Lower leg skin (tissue), 4 donors: ENCODE results near the gene SKIDA1. TPM values are rescaled to one million over a fixed set of nuclear protein-coding genes. Genes with fewer than 3 reads are reported as not detected.

Experiments
- DNase-seq, 2 donors: peaks; one replicate each; pipeline ENCODE4 v3.0.0-alpha.2; 2019; ENCODE audit warnings: low spot score in 2 of 2
- H3K4me3 ChIP-seq: fragments of 200-600 bp; sonication (generic); 2 replicates; pipeline ENCODE4 v1.5.1; 2017; ENCODE audit warnings: mild to moderate bottlenecking, low read depth; ENCODE audit not compliant: poor library complexity, severe bottlenecking
- CTCF ChIP-seq, 3 donors: fragments of 450-650 bp; IDR thresholded peaks; one replicate each; pipeline ENCODE4 v1.5.1; 2016; ENCODE audit warnings: antibody characterized with exemption in 3 of 3, mild to moderate bottlenecking in 3 of 3, moderate library complexity in 2 of 3
- POLR2A ChIP-seq, 2 donors: fragments of 450-650 bp; IDR thresholded peaks; one replicate each; pipeline ENCODE4 v1.6.1; 2016 to 2017; ENCODE audit warnings: antibody characterized with exemption in 2 of 2, mild to moderate bottlenecking in 1 of 2, moderate library complexity in 1 of 2
- WGBS, 2 donors: methylation state at CpG; one replicate each; pipeline ENCODE4 v1.1.5; 2018; 5-methylcytosine and 5-hydroxymethylcytosine counted together
- intact Hi-C: fragments of 100-400 bp; cut with DNase I; formaldehyde crosslinking; loops from one replicate; pipeline ENCODE4 v1.15.0; 2023; ENCODE audit warnings: low total_unique reads
- total RNA-seq, 4 donors: library from RNA; depleted of rRNA; stranded (reverse); fragments of >200 nt; gene quantifications; one replicate each; pipeline ENCODE4 v1.1.0, GENCODE V29; 2016

The SKIDA1 gene
- total RNA-seq, 4 donors from 2014 or later = 0.38 to 1.4 (median 0.96) TPM

DNA sequence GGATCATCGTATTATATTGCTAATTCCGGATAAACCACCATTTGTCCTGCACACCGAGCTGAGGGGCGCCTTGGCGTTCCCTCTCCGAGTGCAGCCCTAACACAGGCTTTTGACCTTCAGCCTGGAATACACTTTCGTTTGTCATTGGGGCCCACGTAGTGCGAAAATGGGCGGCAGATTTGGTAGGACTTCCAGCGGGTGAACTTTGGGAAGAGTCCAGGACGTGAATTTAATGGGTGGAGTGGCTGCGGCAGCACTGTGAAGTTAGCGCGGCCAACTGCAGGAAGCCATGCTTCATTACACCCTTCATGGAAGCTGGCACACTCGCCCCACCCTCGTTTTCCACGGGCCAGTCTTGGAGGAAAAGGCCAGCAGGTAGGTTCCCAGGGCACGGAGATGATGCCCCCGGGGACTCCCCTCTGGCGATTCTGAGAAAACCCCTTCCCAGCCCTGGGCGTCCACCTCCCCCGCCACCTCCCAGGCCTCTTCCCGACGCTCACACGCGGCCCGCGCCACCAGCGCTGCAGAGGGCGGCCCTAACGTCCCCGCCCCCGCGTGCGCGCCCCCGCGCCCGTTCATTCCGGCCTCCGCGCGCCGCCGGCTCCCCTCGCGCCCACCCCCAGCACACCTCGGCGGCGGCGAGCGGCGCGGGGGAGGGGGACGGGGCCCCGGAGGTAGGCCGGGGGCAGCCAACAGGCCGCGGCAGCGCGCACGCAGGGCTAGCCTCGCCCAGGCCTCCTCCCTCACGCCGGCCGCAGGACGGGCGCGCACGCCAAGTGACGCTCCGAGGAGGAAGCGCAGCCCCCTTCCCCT lies 8.2 kb upstream of the SKIDA1 start, which contains the start of gene MLLT10:
Gene MLLT10, plus strand, starts transcription at position 766 of the 813 bp plus-strand sequence. CDS start 413 bp downstream, outside the sequence.
- WGBS, 2 donors = 0% methylated on average over 23 to 35 of the region's 74 CpGs
- peak; percentile 89 to 98 for DNase-seq
- intact Hi-C loops = no loop called here
- TF ChIP-seq CTCF (IDR thresholded peaks at IDR 0.05) (peak in 1 of 3 donors; percentile 17), POLR2A (IDR thresholded peaks at IDR 0.05) (peak in 1 of 2 donors; percentile 45)
- peak within 1 kb of the TSS; percentile 56 for H3K4me3 ChIP-seq

GRCh38 chr10:21532694-21533466 lies 7.4 kb upstream of the SKIDA1 start:
- WGBS, 2 donors = 17% methylated on average over 10 of the region's 10 CpGs
- DNase-seq = no peak
- TF ChIP-seq POLR2A (IDR thresholded peaks at IDR 0.05) (no peak), CTCF (IDR thresholded peaks at IDR 0.05) (no peak)
- peak overlapping the region; percentile 56 for H3K4me3 ChIP-seq
- intact Hi-C loops = no loop called here

DNA sequence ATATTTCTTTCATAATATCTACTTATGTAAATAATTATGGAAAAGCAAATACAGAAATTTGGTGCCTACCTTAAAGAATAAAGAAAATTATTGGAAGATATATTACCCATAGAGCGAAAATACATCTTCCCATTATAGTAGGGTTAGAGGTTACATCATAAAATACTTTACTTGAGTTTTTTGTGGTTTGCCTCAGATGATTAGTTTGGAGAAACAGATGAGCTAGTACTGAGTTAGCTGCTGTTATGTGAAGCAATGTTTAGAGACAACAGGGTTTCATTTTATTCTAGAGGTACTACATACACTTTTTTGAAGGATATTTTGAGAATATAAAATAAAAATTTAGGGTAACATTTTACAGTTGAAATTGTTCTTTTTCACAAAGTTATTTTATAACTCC lies 5.7 kb upstream of the SKIDA1 start:
- no peak overlapping the region for H3K4me3 ChIP-seq
- TF ChIP-seq POLR2A (IDR thresholded peaks at IDR 0.05) (no peak), CTCF (IDR thresholded peaks at IDR 0.05) (no peak)
- DNase-seq = no peak
- WGBS, 2 donors = 47 to 50% methylated on average over 1 of the region's 1 CpG
- intact Hi-C loops = no loop called here

DNA sequence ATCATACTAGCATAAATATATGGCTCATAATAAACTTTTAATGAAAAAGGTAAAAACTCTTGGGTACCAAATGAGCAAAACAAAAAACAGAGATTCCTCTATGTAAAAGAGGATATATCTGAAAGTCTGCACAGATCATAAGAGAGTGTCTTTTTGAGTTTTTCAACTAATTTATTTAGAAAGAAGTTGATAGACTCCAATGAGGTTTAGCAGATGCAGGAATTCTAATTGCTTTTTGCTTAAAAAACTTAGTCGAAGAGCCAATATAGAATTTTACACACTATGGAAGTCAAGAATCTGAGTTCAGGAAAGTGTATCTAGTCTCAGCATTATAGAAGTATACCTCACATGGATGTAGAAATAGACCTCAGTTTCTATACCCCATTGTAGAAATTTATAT lies 5.2 kb upstream of the SKIDA1 start:
- no peak for DNase-seq
- TF ChIP-seq CTCF (IDR thresholded peaks at IDR 0.05) (no peak), POLR2A (IDR thresholded peaks at IDR 0.05) (no peak)
- 89 to 94% methylated on average over 1 of the region's 1 CpG for WGBS, 2 donors
- intact Hi-C loops = no loop called here
- H3K4me3 ChIP-seq = no peak overlapping the region

- WGBS, 2 donors = 84 to 88% methylated on average over 1 of the region's 1 CpG
- TF ChIP-seq CTCF (IDR thresholded peaks at IDR 0.05) = no peak
- no peak for TF ChIP-seq POLR2A (IDR thresholded peaks at IDR 0.05)
- DNase-seq = no peak
- intact Hi-C loops = no loop called here
- no peak overlapping the region for H3K4me3 ChIP-seq
Measured at GRCh38 chr10:21530168-21530567, 4.7 kb upstream of the SKIDA1 start.
